GM12874 (cell line): ENCODE data around the gene SMARCE1.

Source experiments
- TF ChIP-seq, protein P1 (sequence below): IDR thresholded peaks from 2 replicates; pipeline ENCODE4 v1.5.1; 2011; ENCODE audit warnings: low read depth, mild to moderate bottlenecking, control low read depth, low read length, moderate library complexity; ENCODE audit not compliant: insufficient read depth

Gene SMARCE1

DNA sequence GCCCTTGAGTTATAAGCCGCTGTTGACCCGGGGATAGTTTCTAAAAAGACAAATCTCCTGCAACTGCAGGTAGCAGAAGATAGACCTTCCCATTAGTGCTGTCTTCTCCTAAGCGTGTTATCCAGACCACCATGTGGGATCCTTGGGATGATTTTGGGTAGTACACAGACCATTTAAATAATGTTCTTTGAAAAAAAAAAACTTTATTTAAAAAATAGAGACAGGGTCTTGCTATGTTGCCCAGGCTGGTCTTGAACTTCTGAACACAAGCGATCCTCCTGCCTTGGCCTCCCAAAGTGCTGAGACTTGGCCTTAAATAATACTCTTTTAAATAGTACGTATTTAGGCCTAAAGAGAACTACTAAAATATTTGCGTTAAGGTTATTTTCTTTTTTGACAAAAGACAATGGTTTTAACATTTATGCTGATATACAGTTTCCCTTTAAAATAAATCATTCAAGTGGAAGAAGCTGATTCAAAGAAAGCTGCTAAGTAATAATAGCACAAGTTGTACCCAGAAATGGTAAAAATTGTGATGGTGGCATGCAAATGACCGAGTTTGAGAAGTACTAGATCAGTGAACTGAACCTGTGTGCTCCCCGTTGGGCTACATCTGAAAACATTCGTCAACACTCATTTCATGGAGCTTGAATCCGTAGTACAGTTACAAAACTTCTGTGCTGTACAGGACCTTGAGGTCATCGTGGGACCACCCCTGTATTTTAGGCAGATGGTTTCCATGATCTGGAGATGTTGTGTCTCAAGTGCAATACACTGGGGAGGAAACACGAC lies 24.0 kb downstream of the SMARCE1 start:
- TF ChIP-seq, protein P1, sequence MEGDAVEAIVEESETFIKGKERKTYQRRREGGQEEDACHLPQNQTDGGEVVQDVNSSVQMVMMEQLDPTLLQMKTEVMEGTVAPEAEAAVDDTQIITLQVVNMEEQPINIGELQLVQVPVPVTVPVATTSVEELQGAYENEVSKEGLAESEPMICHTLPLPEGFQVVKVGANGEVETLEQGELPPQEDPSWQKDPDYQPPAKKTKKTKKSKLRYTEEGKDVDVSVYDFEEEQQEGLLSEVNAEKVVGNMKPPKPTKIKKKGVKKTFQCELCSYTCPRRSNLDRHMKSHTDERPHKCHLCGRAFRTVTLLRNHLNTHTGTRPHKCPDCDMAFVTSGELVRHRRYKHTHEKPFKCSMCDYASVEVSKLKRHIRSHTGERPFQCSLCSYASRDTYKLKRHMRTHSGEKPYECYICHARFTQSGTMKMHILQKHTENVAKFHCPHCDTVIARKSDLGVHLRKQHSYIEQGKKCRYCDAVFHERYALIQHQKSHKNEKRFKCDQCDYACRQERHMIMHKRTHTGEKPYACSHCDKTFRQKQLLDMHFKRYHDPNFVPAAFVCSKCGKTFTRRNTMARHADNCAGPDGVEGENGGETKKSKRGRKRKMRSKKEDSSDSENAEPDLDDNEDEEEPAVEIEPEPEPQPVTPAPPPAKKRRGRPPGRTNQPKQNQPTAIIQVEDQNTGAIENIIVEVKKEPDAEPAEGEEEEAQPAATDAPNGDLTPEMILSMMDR = no peak

DNA sequence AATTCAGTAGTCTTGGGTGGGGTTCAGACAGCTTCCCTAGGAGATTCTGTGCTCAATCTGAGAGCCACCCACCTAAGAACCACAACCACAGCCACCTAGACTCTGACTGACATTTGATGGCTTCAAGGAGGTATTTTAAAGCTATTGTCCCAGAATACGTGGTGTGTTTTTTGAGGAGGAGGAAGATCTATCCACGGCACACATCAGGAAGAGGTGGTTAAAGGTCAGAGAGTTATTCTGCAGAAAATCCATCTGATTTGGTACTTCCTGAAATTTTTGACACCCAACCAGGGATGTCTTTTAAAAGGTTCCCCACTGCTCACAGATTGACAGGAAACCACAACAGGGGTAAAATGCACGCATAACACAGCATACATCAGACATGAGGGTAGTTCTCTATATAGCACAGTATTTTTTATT lies 25.1 kb downstream of the SMARCE1 start:
- TF ChIP-seq, protein P1 = no peak

DNA sequence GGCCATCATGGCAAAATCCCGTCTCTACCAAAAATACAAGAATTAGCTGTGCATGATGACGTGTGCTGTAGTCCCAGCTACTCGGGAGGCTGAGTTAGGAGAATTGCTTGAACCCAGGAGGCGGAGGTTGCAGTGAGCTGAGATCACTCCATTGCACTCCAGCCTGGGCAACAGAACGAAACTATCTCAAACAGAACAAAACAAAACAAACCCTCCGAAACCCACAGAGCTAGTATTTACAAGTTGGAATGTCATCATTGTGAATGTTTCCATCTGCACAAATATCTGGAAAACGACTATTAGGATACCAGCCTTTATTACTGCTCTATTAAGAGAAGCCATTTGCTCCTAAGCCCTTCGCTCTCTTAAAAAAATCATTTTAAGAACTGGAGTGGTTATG lies 26.0 kb downstream of the SMARCE1 start:
- TF ChIP-seq, protein P1 = no peak

DNA sequence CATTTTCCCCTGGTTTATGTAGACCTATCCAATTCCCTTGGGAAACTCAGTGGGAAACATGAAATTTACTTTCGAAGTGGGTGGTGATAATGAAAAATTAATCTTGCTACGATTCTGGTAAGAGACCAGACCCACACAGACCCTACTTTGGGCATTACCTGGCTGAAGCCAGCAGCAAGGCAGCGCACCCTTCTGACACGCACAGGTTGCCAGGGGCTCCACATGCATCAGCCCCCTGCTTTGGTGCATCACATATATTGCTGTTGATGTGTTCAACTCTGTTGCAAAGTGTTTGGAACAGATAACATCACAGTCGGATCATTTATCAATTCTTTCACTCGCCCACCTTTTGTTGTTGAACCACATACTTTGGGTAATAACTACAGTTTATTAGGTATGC lies 26.6 kb downstream of the SMARCE1 start:
- TF ChIP-seq, protein P1 = no peak

DNA sequence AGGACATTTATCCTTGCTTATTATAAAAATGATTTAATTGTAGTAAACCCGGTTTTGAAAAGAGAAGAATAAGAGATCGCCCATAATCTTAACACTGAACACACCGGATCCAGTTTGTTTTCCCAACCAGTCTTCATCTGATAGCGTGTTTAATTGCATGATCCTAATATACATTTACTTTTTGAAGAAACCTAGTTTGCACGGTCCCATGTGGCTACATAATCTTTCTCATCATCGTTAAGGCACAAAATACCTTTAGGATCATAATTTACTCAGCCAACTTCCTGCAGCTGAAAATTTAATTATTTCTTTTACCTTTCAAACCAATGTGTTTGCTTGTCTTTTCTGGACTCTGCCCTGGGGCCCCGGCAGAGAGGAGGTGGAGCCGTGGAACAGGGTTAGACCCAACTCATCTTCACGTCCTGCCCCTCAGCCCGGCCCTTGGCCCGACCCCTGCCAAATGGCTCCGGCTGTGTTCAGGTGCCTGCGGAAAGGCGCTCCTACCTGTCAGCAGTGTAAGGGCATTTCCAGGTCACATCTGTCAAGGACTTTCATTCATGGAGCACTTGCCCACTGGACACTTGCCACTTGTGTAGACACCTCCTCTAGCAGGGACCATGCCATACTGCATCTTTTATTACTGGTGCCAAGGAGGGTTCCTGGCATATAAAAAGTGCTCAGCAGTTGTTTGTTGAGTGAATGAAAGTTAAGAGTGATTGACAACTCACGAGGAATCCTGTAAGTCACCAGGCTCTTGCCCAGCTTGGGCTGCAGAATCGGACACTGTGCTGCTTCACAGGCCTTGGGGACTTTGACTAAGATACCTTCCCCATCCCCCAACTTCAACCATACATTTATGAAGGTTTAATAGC lies 28.6 kb downstream of the SMARCE1 start:
- TF ChIP-seq, protein P1 = no peak

DNA sequence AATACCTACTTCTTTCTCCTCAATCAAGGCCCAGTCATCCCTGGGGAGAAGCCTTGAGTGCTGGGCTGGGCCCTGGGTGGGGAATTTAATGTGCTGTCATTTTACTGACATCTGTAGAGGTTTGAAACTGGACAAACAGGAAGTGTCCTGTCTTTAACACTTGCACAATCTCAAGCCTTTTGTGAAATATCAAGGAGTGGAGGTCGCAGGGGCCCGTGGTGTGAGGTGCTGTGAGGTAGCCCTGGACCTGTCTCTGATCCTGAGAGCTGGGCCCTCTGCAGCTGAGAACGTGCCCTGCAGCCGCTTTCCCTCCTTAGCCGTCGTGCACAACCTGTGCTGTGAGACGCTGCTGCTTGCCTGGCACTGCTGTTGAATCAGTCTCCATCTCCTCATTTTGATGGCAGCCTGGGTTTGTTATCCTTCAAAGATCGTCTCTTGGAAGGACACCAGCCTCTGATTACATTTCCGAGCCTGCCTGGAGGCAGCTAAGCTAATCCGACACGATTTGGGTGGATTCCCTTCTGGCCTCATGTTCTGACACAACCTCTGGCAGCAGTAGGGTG lies 29.9 kb downstream of the SMARCE1 start:
- TF ChIP-seq, protein P1 = no peak

DNA sequence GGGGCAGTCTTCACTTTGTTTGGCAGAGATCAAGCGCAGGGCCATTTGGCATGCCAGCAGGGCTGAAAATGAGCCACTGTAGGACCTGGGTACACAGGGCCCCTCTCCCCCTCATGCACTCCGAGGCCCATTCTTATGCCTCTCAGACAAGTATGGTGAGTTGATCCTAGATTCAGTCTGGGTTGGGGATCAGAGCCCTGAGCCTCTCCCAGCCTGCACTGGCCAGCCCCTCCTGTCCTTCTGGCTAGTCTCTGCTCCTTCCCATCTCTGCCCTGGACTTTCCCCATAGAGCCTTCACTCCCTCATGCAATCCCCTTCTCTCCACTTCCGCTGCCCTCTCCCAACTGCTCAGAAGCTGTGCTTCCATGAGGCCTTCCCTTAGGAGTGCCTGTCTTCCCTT lies 31.0 kb downstream of the SMARCE1 start:
- TF ChIP-seq, protein P1 = no peak
